Epidermal melanocyte (primary cell): ENCODE results near the gene CENPF.

Source experiments
- DNase-seq: peaks from one replicate; pipeline ENCODE4 v3.0.0; 2011; ENCODE audit warnings: low spot score; ENCODE audit not compliant: insufficient read length

Gene CENPF

GRCh38 chr1:214617246-214617645, 14.3 kb downstream of the CENPF start:
- DNase-seq, result no peak

GRCh38 chr1:214617843-214618242, 14.8 kb downstream of the CENPF start:
- DNase-seq, result no peak

- no peak for DNase-seq
These were observed 18.2 kb downstream of the CENPF start for GRCh38 chr1:214621236-214621635.

GRCh38 chr1:214623430-214623829, 20.4 kb downstream of the CENPF start:
- no peak for DNase-seq

GRCh38 chr1:214632091-214632490, 29.1 kb downstream of the CENPF start:
- DNase-seq, result no peak

GRCh38 chr1:214633686-214634085, 30.7 kb downstream of the CENPF start:
- no peak for DNase-seq

- DNase-seq, result no peak
These were observed 31.3 kb downstream of the CENPF start for GRCh38 chr1:214634267-214634666.

DNA sequence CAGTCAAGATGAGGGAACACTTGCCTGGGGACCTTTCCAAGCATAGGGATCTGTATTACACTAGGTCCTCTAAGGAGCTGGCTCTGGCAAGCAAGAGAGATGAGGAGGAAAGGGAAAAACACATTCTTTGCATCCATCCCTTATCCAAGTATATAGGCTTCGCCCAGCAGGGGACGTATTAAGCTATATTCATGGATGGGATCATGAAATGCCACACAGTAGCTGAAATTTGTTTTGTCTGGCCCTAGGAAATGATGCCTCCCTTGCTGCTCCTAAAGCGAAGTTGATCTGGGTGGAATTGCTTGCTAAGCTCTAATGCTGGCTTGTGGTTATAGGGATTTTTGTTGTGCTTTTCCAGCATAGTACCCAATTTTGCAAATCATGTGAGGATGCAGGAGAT, 32.1 kb downstream of the CENPF start:
- DNase-seq, result no peak

DNA sequence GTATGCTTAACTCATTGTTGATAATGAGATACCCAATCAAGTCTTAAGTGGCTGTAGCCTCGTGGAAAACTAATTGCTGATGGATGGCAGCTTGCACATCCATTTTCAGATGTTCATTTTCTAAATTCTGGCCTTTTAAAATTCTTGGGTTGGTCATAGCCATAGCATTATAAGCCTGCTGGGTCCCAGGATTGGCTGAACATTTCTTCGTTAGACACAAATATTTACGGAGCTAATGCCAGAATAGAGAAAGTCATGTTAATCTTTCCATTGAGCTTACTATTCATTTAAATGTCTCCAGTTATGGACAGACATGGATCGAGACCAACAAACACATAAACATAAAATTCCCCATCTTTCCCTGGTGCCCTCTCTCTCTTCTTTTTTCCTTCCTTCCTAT, 32.5 kb downstream of the CENPF start:
- DNase-seq, result no peak

- DNase-seq, result no peak
These were observed 33.4 kb downstream of the CENPF start for GRCh38 chr1:214636436-214636835.

DNA sequence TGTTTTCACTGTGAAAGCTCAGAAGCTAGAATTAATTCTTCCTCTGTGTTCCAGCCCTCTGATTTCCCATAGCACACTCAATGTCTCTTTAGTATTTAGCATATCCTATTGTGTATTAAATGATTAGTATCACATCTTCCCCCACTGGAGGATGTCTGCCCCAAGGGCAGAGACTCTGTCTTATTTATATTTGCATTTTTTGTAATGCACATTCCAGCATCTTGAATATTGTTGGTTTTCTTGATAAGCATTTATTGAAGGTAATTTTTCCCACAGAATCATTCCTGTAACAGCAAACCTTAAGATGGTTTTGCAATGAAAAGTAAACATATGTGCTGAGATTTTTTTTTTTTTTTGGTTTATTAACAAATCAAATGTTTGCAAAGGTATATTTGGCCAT, 34.1 kb downstream of the CENPF start:
- DNase-seq, result no peak

- DNase-seq, result peak; percentile 38
These were observed 34.9 kb downstream of the CENPF start for GRCh38 chr1:214637722-214638458.

DNA sequence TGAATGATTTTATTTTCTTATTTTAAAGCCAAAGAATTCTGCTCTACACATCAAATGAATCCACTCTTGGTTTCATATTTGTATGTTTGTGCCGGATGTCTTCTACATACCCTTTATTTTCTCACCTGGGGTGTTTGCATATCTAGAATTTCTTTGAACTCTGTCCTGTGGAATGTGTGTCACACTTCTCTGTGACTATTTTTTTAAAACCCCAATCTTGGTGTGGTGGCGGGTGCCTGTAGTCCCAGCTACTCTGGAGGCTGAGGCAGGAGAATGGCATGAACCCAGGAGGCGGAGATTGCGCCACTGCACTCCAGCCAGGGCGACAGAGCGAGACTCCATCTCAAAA, 35.4 kb downstream of the CENPF start:
- DNase-seq, result no peak

- no peak for DNase-seq
These were observed 36.0 kb downstream of the CENPF start for GRCh38 chr1:214638997-214639396.

GRCh38 chr1:214640431-214641213, 37.6 kb downstream of the CENPF start:
- DNase-seq, result no peak

- DNase-seq, result no peak
These were observed 38.4 kb downstream of the CENPF start for GRCh38 chr1:214641214-214641895.

DNA sequence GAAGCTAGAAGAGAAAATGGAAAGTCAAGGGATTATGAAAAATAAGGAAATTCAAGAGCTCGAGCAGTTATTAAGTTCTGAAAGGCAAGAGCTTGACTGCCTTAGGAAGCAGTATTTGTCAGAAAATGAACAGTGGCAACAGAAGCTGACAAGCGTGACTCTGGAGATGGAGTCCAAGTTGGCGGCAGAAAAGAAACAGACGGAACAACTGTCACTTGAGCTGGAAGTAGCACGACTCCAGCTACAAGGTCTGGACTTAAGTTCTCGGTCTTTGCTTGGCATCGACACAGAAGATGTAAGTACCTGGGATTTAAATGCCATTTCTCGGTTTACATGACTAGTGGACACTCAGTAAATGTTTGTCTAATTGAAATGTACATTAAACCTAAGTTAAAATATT, 40.0 kb downstream of the CENPF start:
- no peak for DNase-seq

DNA sequence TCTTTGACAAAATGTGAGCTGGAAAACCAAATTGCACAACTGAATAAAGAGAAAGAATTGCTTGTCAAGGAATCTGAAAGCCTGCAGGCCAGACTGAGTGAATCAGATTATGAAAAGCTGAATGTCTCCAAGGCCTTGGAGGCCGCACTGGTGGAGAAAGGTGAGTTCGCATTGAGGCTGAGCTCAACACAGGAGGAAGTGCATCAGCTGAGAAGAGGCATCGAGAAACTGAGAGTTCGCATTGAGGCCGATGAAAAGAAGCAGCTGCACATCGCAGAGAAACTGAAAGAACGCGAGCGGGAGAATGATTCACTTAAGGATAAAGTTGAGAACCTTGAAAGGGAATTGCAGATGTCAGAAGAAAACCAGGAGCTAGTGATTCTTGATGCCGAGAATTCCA, 42.7 kb downstream of the CENPF start:
- DNase-seq, result no peak

- no peak for DNase-seq
These were observed 45.8 kb downstream of the CENPF start for GRCh38 chr1:214648801-214649200.

- DNase-seq, result no peak
These were observed 46.6 kb downstream of the CENPF start for GRCh38 chr1:214649607-214650006.

GRCh38 chr1:214650664-214651063, 47.7 kb downstream of the CENPF start:
- no peak for DNase-seq

DNA sequence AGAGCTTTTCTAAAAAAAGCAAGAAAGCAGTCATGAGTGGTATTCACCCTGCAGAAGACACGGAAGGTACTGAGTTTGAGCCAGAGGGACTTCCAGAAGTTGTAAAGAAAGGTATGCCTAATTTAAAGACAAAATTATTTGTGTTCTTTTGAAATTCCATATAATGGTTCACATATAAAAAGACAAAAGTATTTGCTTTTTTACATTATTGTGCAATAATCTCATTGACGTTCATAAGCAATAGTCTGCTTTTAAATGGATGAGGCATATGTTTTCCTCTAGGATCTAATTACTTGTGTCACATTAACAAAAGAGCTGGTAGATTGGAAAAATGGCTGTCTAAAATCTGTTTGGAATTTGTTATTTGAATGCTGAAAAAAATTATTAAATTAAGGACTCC, 54.3 kb downstream of the CENPF start:
- DNase-seq, result no peak
